HEK293T (cell line): Measurements from ENCODE around the gene APCDD1.

ENCODE experiments used
- BHLHE40 ChIP-seq: fragments of 450-650 bp; IDR thresholded peaks from 2 replicates; pipeline ENCODE4 v1.6.1; 2016; ENCODE audit warnings: mild to moderate bottlenecking, moderate library complexity, borderline replicate concordance
- CTBP1 ChIP-seq: fragments of 450-650 bp; IDR thresholded peaks from 2 replicates; pipeline ENCODE4 v1.6.1; 2016; ENCODE audit warnings: borderline replicate concordance
- ELF4 ChIP-seq: fragments of 450-650 bp; IDR thresholded peaks from 2 replicates; pipeline ENCODE4 v1.6.1; 2017; ENCODE audit warnings: antibody characterized with exemption
- L3MBTL2 ChIP-seq: fragments of 450-650 bp; conservative IDR thresholded peaks from 2 replicates; pipeline ENCODE4 v1.6.1; 2016; ENCODE audit warnings: mild to moderate bottlenecking
- NFRKB ChIP-seq: fragments of 450-650 bp; IDR thresholded peaks from 2 replicates; pipeline ENCODE4 v1.6.1; 2016; ENCODE audit warnings: mild to moderate bottlenecking, moderate library complexity
- PKNOX1 ChIP-seq: fragments of 450-650 bp; IDR thresholded peaks from 2 replicates; pipeline ENCODE4 v1.6.1; 2016
- SP1 ChIP-seq: fragments of 450-650 bp; IDR thresholded peaks from 2 replicates; pipeline ENCODE4 v1.6.1; 2017
- SUZ12 ChIP-seq: fragments of 450-650 bp; IDR thresholded peaks from 2 replicates; pipeline ENCODE4 v1.6.1; 2016; ENCODE audit warnings: mild to moderate bottlenecking
- TARDBP ChIP-seq: fragments of 450-650 bp; IDR thresholded peaks from 2 replicates; pipeline ENCODE4 v1.6.1; 2016

DNA sequence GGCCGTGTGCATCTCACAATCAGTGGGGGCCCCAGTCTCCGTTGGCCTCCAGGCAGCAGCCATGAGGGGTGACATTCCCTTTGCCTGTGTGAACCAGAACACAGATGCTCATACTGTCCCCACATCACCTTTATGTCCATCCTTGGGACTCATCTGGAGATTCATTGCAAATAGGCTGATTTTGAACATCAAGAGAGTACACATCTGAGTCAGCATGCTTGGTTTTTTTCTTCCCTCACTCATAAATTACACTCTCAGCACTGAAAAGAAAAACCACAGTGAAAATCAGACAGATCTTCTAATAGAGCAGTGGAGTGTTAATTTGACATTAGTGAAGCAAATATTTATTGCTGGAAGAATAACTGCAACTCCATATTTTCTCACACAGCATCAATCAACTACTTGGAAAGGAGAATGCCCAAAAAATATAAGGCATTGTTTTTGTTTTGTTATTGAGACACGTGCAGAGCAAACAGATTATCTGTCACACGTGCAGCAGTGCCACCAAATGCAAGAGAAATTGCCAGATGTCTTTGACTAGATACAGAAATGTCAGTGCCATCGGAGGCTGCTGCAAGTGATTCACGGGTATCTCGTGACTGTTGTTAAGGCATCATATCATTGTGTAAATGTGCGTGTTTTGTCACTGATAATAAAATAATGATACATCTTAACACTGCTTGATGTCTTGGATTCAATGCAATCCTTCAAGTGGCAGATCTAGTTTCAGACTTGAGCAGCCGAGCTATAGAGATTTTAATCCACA, 10.9 kb downstream of the APCDD1 start:
- TF ChIP-seq ELF4 (no peak), BHLHE40 (no peak), SP1 (no peak), CTBP1 (no peak), NFRKB (no peak), L3MBTL2 (no peak), TARDBP (no peak), PKNOX1 (no peak), SUZ12 (no peak)
